Measurements from ENCODE around the gene COX19.
"Not testable (repeated sequence)": the region's sequence is repeated elsewhere in the genome, so short reads cannot be mapped to it uniquely, and the experiment has no call there.

Gene COX19

GRCh38 chr7:976901-977325 lies 1.6 kb upstream of the COX19 start:
- DNase-seq = no peak

- no peak for DNase-seq
Observed at GRCh38 chr7:975702-976473, 539 bp upstream of the COX19 start.

- DNase-seq = no peak
Observed at GRCh38 chr7:974172-974571, 1.2 kb downstream of the COX19 start.

GRCh38 chr7:973312-973711 lies 2.0 kb downstream of the COX19 start:
- no peak for DNase-seq

GRCh38 chr7:972676-973309 lies 2.6 kb downstream of the COX19 start:
- DNase-seq = no peak

GRCh38 chr7:972110-972509 lies 3.2 kb downstream of the COX19 start:
- no peak for DNase-seq

GRCh38 chr7:970744-971143 lies 4.6 kb downstream of the COX19 start:
- no peak for DNase-seq

- no peak for DNase-seq
Observed at GRCh38 chr7:969403-969802, 5.9 kb downstream of the COX19 start.

- no peak for DNase-seq
Observed at GRCh38 chr7:968205-969105, 6.9 kb downstream of the COX19 start.

- no peak for DNase-seq
Observed at GRCh38 chr7:967361-968082, 7.8 kb downstream of the COX19 start.

GRCh38 chr7:966291-967069 lies 8.9 kb downstream of the COX19 start:
- DNase-seq = no peak

GRCh38 chr7:964401-965231 lies 10.7 kb downstream of the COX19 start:
- no peak for DNase-seq

- peak; percentile 20 for DNase-seq
Observed at GRCh38 chr7:963236-964078, 11.9 kb downstream of the COX19 start.

GRCh38 chr7:962401-963081 lies 12.8 kb downstream of the COX19 start:
- DNase-seq = no peak

- DNase-seq = no peak
Observed at GRCh38 chr7:961546-962400, 13.6 kb downstream of the COX19 start.

GRCh38 chr7:960972-961371 lies 14.4 kb downstream of the COX19 start:
- DNase-seq = not testable (repeated sequence)

GRCh38 chr7:960269-960871 lies 15.0 kb downstream of the COX19 start:
- DNase-seq = no peak

- not testable (repeated sequence) for DNase-seq
Observed at GRCh38 chr7:959740-960139, 15.6 kb downstream of the COX19 start.

Measured in activated CD4-positive, alpha-beta T cell treated with anti-CD3 and anti-CD28 coated beads, Interleukin-2, amount 50 U/mL, for 1 hour (primary cell).